Hematopoietic multipotent progenitor cell treated with erythropoietin and hydrocortisone succinate and interleukin-3 and kit ligand, for 6 days (in vitro differentiated cells): ENCODE results near the gene RASA4B.
"Not testable (repeated sequence)": the region's sequence is repeated elsewhere in the genome, so short reads cannot be mapped to it uniquely, and the experiment has no call there.

Experiments
- DNase-seq: peaks from one replicate; pipeline ENCODE4 v3.0.0-alpha.2; 2015

The RASA4B gene

GRCh38 chr7:102510575-102510974 lies 7.0 kb downstream of the RASA4B start:
- DNase-seq = not testable (repeated sequence)

GRCh38 chr7:102507410-102508088 lies 10.0 kb downstream of the RASA4B start:
- DNase-seq = not testable (repeated sequence)

DNA sequence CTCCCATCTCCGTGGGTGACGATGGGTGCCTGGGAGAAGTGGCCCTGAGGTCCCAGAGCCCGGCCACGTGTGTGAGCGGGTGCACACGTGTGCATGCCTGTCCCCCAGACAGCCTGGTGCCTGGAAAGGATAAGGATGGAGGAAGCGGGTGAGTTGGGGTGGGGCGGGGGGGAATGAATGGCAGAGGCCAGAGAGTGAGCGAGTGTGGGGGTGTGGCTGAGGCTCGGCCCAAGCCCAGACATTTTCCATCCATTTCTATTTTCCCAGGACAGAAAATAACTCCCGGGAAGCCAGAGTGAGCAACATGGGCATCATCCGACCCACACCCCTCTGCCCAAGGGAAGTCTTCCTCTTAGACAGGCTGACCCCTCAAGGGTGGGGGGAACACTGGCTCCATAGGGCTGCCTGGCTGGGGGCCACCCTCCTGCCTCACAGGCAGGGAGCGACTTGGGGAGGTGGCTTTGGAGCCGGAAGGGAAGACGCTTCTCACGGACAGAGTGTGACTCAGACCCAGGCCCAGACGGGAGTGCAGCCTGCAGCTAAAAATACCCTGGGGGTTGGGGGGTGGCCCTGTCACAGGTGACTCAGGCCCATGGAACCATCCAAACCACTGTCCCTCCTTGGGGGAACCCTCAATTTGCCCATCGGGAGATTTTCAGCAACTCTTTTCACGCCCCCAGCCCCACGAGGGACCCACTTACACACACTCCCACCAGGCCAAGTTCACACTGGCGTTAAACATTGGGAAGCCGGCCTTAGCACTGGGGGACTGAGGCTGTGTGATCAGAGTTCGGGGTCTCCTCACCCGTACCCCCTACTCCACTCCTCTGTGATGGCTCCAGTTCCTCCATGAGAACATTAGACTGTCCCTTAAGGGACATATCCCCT lies 12.0 kb downstream of the RASA4B start:
- DNase-seq = not testable (repeated sequence)

GRCh38 chr7:102503141-102503540 lies 14.4 kb downstream of the RASA4B start:
- DNase-seq = not testable (repeated sequence)

GRCh38 chr7:102498321-102498720 lies 19.3 kb downstream of the RASA4B start:
- not testable (repeated sequence) for DNase-seq

DNA sequence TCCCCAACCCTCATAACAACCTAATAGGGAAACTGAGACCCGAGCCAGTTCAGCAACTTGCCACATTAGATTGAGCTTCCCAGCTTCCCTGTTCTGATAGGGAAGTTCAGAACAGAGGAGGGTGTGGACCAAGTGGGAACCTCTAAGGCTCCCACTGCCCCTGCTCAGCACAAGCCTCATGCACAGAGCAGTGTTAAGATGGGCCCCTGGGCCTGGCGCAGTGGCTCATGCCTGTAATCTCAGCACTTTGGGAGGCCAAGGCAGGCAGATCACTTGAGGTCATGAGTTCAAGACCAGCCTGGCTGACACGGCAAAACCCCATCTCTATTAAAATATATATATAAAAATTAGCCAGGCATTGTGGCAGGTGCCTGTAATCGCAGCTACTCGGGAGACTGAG lies 20.3 kb downstream of the RASA4B start:
- DNase-seq = not testable (repeated sequence)

DNA sequence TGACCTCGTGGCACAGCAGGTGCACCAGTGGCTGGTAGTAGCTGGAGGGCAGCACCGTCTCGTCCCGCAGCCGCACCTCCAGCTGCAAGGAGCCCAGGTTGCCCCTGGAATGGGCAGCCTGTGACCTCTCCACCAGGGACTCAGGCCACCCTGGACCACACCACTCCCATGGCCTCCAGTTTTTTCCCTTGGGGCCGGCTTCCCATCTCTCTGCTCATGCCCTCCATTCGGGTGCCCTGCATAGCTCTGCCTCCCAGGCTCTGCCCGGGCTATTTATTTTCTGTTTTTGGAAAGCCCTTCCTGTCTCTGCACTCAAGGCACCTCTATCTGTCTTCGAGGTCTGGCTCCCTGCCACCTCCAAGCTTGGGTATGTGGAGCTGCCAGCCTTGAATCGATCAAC lies 20.7 kb downstream of the RASA4B start:
- peak; percentile 0 for DNase-seq

- DNase-seq = not testable (repeated sequence)
Measured at GRCh38 chr7:102494473-102495149, 23.0 kb downstream of the RASA4B start.

DNA sequence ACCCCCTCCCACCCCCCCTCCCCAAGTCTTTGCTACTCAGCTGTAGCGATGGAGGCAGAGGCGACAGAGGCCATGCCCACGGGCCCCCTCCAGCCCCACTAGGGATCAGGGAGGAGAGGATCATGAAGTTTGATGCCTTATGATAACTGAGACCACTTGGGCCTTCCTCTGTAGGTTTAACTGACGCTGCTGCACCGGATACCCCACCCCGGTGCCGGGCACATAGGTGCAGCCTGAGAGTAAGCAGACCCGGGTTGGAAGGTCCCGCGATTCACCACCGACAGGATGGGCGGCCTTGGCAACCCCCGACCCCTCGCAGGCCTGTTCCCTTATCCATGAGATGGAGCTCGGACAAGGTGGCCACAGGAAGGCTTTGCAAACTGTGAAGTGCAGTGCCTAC lies 23.6 kb downstream of the RASA4B start:
- DNase-seq = not testable (repeated sequence)

- DNase-seq = not testable (repeated sequence)
Measured at GRCh38 chr7:102493220-102493935, 24.2 kb downstream of the RASA4B start.

- not testable (repeated sequence) for DNase-seq
Measured at GRCh38 chr7:102490529-102491075, 27.0 kb downstream of the RASA4B start.

DNA sequence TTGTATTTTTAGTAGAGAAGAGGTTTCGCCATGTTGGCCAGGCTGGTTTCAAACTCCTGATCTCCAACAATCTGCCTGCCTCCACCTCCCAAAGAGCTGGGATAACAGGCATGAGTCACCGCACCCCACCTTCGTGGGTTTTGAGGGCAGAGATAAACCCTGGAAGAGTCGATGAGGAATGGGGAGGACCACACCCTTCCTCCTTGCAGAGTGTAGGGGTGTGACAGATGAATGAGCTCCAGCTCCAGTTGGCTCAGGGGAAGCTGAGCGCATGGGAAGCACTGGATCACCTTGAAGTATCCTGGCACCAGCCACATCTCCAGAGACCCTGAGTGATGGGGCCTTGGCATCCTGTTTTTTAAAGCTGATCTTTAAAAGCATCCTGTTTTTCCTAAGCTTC lies 33.3 kb downstream of the RASA4B start:
- DNase-seq = not testable (repeated sequence)

DNA sequence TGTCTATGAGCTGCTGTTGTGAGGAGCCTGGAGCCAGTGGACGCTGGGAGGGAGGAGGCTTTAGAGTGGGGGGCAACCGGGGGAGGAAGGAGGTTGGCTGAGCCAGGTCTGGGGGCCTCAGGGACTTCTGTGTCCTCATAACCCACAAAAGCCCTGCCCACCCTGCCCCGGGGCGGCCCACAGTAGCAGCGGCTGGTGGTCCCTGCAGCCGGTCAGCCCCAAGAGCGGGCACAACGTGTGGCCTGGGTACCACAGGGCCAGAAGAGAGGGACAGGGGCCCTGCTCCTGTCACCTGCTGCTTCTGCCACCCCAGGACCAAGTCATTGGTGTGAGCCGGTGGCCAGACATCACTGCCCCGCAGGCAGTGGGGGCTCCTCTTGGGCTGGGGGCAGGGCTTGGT lies 35.6 kb downstream of the RASA4B start:
- DNase-seq = not testable (repeated sequence)

DNA sequence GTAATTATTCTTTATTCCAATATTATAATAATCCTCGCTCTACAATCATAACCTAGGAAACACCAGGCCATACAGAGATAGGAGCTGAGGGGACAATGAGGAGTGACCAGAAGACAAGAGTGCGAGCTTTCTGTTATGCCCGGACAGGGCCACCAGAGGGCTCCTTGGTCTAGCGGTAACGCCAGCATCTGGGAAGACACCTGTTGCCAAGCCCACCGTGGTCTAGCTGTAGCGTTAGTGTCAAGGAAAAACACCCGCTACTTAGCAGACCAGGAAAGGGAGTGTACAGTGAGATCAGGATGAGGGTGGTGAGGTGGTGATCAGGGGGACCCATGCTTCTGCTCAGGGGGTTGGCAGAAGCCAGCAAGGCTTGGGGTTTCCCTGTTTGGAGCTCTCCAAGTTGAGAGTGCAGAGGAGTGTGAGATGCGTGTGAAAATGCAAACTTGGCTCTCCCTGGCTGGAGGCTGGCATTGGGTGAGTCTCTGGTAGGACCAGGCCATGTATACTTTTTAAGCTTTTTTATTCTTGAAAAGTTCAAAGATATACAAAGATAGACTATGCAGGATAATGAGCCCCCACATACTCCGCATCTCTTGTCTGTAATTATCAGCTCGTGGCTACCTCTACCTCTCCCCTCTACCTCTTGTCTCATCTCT lies 37.5 kb downstream of the RASA4B start:
- DNase-seq = peak; percentile 37

DNA sequence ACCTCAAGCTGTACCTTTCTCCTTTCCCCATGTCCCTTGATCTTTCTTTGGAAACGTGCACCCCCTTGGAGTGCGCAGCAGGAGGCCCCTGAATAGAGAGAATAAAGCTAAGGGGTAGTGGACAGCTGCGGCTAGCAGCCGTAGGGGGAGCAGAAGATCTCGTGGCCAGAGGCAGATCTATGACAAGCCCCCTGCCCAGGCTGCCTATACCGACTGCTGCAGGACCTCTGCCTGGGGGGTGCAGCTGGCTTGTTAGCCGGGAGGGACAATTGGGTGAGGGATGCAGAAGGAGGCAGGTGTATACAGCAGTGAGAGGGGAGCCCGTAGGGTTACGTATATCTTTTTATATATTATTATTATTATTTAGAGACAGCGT lies 38.4 kb downstream of the RASA4B start:
- DNase-seq = not testable (repeated sequence)

DNA sequence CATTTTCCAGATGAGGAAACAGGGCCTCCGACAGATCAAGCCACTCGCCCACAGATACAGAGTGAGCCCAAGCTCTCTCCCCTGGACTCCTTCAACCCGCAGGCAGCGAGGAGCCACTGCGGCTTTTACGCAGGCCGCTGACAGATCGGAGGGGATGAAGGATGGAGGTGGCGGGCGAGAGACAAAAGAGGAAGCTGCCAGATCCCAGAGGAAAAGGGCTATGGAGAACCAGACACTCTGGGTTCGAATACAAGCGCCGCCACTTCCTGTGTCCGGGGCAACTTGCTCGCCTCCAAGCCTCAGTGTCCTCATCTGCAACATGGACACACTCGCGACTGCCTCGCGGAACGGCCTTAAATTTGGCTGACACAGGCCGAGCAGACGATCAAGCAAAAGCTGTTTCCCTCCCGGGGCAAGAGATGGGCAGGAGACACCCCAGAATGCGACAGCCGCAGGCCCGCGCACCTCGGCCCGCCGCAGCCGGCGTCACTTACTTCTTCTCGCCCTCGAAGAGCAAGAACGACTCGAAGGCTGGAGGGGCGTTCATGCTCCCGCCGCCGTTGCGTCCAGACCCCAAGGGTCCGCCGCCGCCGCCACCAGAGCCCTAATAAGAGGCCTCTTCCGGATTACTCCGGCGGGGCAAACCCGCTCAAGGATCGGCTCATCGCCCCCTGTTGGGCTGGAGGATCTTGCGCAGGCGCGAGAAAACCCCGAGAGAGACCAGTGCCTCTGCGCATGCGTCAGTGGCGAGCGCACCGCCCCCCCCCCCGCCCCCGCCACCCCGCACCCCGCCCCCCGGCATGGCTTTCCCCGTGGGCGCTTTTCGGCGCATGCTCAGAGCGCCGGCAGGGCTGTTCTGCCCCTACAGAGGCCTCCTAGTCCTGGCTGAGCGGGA lies 39.0 kb downstream of the RASA4B start, which contains the start of gene POLR2J:
POLR2J (minus strand) TSS at position 609 of the 895 bp plus-strand sequence; CDS start at position 547, 62 bp downstream.
- DNase-seq = peak; percentile 86

GRCh38 chr7:102474736-102475435 lies 42.7 kb downstream of the RASA4B start:
- not testable (repeated sequence) for DNase-seq

DNA sequence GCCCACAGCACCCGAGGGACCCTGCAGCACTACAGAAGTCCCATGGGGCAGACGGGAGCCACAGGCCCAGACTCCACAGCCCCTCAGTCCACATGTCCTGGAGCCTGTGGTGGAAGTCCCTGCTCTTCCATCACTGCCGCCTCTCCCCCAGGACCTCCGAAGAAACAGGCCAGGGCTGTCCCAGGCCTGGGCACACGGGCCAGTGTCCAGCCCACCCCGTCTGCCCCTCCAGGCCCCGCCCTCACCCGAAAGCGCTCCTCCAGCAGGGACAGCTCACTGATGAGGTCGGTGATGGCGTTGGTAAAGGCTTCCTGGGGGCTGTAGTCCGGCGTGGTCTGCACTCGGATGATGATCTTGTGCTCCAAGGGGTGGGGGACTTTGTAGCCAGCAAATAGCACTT lies 43.5 kb downstream of the RASA4B start:
- not testable (repeated sequence) for DNase-seq

GRCh38 chr7:102473271-102473991 lies 44.1 kb downstream of the RASA4B start:
- no peak for DNase-seq
